ENCODE measurements around the gene CYP46A1. TPM values are rescaled to one million over a fixed set of nuclear protein-coding genes. Genes with fewer than 3 reads are reported as not detected.

CYP46A1 gene
- total RNA-seq, 1 donor from 2014 or later: 2.3 TPM

DNA sequence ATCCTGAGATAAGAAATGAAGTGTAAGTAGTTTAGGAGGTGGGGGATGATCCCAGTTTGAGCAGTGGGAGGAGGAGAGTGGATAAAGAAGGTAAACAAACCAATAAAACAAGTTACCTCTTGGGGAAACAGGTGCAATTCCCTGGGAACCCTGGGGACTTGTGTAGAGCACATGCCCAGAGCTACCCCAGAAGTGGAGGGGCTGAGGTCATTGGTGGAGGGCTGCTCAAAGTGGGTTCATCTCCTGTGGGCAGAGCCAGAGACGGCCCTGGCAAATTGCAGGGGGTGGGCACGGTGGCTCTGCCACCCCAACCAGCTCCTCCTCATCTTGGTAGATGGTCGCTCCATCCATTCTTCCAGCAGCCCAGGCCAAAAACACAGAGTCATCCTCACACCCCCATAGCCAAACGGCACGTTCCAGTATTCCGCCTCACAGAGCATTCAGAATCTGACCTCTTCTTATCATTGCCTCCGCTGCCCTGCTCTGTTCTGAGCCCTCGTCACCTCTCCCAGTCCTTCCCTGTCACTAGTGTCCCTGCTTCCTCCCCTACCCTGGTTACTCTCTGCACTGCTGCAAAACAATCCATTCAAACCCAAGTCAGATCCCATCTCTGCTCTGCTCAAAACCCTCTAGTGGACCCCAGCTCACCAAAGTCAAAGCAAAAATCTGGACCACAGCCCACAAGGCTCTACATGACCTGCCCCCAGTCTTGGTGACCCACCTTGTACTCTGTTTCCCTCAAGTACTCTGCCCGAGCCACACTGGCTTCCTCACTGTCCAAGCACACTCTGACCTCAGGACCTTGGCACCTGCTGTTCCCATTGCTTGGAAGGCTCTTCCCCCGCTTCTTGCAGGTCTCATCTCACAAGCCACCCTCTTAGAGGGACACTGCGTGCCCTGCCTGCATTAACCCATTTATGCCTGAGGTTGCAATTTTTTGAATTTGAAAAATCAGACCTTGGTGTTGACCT is 5.5 kb downstream of the CYP46A1 start:
- DNase-seq: no peak

DNA sequence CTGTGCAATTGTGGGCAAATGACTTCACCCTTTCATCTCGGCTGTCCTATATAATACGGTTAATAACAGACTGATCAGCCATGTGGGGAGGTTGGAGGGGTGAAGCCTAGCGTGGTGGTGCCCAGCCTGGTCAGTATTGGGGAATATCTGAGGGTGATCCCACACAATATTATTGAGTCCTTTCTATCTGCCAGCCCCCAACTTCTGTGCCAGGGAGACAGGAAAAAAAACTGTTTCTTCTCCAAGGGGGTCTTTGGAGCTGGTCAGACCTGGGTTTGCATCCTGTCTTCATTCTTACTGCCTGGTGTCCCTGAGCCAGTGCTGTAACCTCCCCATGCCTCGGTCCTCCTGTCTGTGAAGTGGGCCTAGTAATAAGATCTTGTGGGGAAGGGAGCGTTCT is 6.5 kb downstream of the CYP46A1 start:
- no peak for DNase-seq

DNA sequence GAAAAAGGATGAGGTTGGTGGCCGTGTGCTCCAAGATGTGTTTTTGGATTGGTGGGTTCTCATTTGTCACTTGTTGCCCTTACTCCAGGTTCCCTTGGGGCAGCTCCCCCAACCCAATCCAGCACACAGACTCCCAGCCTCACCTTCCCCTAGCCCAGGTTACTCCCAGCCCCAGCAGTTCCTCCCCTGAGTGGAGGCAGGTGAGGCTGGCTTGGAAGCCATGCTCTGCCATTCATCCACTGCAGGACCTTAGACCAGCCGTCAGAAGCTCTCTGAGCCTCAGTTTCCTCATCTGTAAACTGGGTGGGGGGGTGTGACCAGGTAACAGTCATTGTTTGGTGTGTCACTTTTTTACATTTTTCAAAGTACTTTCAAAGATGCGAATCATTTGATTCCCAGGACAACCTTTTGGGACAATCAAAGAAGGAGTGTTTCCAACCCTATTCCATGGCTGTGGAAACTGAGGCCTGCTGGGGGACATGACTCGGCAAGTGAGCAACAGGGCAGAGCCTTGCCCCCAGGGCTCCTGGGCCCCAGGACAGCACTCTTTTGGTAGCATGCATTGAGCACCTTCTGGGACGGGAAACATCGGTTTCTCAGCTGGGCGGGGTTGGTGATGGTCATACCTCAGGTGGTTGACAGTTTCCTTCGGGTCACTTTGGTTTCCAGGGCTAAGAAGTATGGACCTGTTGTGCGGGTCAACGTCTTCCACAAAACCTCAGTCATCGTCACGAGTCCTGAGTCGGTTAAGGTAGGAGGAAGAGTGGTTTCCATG is 7.2 kb downstream of the CYP46A1 start:
- no peak for DNase-seq

DNA sequence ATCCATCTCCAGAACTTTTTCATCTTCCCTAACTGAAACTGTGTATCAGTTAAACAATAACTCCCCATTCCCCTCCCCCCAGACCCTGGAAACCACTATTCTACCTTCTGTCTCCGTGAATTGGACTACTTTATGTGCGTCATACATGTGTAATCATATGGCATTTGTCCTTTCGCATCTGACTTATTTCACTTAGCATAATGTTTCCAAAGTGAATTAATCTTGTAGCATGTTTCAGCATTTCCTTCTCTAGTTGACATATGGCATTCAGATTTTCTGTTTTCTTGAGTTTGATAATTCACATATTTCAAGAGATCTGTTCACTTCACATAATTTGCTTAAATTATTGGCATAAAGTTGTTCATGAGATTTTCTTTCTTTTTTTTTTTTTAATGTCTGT is 9.8 kb downstream of the CYP46A1 start:
- DNase-seq: no peak

DNA sequence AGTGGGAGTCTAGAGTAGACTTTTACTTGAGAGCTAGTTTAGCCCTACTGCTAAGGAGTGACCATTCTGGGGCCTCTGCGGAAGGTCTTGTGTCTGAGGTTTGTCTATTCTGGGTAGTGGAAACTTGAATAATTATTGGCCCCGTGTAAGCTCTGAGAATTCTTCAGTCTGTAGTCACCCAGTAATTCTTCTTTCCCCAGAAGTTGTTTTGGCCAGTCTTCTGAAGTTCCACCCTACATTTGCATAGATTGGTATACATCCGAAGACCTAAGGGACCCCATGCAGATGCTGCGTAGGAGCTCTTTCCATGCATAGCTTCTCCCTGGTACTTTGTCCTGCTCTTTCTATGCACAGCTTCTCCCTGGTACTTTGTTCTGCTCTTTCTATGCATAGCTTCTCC is 12.8 kb downstream of the CYP46A1 start:
- no peak for DNase-seq

DNA sequence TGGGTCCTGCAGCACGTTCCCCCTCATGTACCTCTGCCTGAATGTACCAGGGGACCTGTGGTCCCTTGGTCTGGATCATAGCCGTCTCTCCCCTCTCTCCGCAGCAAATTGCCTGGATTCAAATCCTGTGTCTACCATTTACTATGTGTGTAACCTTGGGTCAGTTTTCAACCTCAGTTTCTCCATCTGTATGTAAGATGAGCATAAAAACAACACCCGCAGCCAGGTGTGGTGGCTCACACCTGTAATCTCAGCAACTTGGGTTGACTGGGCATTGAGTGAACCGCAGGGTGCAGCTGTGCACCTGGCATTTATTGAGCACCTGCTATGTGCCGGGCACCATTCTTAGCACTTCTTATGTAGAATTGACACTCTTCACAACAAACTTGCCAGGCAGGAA is 14.1 kb downstream of the CYP46A1 start:
- no peak for DNase-seq

DNA sequence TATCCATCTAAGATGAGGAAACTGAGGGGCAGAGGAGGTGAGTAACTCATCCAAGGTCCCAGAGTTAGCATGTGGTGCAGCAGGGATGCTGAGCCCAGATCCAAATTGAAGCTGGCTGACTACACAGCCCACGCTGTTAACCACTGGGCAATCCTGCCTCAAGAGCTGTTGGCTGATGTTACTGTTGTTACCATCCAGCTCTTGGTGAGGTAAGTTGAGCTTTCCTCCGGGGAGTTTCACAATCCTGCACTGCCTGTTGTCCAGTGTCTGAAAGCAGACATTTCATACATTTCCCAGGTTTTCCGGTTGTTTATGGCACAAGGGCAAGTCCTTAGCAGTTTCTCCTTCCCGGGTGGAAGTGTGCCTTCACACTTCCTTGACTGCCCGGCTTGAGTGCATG is 14.5 kb downstream of the CYP46A1 start:
- no peak for DNase-seq

DNA sequence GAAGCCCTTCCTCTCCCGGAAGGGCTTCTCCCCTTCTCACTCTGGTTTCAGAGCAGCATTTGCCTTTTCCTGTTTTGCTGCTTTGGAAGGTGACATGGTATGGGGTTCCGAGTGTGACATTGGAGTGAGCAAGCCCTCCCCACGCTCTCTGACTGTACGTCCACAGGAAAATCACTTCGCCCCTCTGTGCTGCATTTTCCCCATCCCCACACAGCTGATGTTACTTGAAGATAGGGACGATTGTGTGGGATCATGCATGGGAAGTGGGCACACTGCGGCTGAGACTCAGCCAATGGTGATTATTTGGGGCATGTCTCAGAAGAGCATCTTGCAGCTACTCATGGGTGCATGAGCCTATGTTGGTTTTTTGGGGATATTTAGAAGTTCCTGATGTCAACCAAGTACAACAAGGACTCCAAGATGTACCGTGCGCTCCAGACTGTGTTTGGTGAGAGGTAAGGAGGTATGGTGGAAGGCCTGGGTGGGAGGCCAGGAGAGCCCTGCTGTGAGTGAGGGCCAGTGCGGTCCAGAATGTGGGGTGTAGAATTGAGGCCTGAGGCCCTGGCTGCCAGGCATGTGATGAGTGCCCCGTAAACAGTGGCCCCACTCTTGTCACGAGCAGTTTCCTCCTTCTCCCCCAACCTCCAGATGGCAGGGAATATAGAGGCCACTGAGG is 15.1 kb downstream of the CYP46A1 start:
- no peak for DNase-seq

DNA sequence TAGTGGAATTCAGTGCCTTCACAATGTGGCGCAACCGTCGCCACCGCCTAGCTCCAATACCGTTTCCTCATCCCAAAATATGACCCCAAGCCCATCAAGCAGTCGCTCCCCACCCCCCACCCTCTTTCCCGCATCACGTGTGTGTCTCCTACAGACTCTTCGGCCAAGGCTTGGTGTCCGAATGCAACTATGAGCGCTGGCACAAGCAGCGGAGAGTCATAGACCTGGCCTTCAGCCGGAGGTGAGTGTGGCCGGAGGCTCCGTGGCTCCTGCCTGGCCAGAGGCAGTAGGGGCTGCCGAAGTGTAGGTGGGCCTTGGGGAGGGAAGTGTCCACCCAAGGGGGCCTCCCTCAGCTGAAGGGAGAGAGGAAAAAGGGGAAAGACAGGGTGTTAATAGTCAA is 15.8 kb downstream of the CYP46A1 start:
- no peak for DNase-seq

DNA sequence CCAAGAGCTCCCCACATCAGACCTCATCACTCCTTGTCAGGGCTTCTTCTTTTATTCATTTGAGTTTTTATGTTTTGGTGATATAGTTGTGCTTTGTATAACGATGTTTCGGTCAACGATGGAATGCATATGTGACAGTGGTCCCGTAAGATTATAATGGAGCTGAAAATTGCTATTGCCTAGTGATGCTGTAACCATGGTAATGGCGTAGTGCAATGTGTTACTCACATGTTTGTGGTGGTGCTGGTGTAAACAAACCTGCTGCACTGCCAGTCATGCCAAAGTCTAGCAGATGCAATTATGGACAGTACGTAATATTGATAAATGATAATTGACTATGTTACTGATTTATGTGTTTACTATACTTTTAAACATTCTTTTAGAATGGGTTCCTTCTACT is 16.3 kb downstream of the CYP46A1 start:
- DNase-seq: no peak

DNA sequence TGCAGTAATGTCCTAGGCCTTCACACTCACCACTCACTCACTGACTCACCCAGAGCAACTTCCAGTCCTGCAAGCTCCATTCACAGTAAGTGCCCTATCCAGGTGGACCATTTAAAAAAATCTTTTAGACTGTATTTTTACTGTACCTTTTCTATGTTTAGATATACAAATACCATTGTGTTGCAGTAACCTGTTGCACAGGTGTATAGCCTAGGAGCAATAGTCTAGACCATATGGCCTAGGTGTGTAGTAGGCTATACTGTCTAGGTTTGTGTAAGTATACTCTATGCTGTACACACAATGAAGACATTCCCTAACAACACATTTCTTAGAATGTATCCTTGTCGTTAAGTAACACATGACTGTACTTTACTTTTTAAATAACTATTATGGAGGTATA is 17.2 kb downstream of the CYP46A1 start:
- no peak for DNase-seq

DNA sequence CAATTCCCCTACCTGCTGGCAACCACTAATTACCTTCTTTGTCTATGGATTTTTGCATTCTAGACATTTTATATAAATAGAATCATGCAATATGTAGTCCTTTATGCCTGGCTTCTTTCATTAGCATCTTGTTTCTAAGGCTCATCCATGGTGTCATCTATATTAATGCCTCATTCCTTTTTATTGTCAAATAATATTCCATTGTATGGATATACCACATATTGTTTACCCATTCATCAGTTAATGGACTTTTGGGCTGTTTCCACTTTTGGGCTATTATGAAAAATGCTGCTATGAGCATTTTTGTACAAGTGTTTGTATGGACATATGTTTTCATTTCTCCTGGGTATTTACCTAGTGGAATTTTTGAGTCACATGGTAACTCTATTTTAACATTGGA is 18.0 kb downstream of the CYP46A1 start:
- DNase-seq: no peak

DNA sequence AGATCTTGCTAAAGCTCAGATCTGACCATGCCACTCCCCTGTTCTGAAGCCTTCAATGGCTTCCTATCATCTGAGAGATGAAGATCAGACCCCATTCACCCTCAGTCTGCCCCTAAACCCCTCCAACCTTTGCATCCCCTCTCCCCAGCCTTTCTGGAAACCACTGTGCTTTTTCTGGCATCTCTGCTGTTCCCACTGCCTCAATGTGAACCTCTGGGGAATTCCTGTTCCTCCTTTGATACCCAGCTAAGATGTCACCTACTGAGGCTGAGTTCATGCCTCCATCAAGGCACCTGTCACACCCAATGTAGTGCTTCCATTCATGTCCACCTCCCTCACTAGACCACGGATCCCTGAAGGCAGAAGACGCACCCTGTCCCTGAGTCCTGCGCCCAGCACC is 19.3 kb downstream of the CYP46A1 start:
- DNase-seq: no peak

DNA sequence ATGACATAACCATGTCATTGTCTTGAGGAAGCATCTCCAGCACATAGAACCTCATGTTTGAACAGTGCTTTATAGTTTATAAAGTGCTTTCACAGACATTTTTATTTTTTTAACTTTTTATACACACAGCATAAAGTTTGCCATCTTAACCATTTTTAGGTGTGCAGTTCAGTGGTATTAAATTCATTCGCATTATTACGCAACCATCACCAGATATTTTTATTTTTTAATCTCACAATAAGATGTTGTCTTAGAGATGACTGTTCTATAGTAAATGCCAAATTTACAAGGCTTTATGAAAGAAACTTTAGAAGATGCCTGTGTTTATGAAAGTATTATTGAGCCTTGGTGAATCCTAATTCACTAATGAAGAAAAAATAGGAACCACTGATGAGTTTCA is 19.9 kb downstream of the CYP46A1 start:
- DNase-seq: no peak

DNA sequence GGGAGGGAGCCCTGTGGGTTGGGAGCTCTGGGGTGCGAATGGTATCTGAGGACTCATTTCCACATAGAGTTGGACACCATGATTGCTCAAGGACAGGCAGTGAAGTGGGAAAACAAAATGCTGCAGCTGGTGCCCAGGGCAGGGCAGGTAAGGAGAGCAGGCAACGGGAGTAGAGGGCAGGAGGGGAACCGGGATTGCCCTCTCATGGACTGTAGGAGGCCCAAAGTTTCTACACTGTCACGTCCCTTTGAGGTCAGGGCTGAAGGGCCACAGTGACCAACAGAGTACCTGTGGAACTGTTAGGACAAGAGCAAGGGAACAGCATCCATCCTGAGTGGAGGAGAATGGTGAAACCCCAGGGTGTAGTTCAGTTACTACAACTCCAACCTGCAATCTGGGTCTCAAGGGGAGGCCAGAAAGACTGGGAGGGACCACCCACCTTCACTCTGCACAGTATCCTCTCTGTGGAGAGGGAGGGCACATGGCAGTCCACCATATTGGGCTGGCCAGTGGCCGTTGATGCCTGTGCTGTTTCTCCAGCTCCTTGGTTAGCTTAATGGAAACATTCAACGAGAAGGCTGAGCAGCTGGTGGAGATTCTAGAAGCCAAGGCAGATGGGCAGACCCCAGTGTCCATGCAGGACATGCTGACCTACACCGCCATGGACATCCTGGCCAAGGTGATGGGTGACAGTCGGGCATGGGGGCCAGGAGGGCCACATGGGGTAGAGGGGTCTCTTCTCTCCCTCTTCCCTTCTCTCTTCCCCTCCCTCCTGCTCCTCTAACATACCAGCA is 22.2 kb downstream of the CYP46A1 start:
- DNase-seq: no peak

DNA sequence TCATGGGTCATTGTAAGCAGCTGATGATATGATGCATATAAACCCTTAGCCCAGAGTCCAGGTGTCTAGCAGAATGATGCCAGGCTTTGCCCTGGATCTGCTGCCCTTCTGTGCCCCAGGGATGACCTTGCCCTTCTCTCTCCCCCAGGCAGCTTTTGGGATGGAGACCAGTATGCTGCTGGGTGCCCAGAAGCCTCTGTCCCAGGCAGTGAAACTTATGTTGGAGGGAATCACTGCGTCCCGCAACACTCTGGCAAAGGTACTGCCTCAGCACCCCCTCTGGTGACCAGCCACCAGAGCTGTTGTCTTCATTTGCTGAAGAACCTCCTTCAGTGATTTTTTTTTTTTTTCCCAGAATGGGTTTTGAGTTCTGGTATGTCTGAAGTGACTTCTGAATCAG is 23.3 kb downstream of the CYP46A1 start:
- no peak for DNase-seq

DNA sequence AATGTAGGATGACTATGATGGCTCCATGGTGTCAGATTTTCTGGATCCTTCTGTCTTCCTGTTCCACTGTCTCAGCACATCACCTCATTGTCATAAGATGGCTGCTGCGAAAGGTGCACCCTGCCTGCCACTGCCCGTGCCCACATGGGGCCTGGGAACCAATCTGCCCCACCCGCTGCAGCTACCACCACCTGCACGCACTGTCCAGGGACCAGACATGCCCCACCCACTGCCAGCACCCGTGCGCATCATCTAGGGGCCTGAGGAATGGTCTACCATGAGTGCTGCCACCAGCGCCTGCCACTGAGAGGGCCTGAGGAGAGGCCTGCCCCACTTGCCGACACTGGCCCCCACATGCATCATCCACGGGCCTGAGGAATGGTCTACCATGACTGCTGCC is 23.8 kb downstream of the CYP46A1 start:
- DNase-seq: no peak

DNA sequence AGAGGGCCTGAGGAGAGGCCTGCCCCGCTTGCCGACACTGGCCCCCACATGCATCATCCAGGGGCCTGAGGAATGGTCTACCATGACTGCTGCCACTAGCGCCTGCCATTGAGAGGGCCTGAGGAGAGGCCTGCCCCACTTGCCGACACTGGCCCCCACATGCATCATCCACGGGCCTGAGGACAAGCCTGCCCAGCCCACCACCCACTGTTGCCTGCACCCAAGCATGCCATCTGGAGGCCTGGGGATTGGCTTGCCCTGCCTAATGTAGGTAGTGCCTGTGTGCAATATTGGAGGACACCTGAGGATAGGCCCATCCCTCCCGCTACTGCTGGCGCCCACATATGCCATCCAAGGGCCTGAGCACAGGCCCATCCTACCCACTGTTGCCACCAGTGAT is 24.4 kb downstream of the CYP46A1 start:
- no peak for DNase-seq

DNA sequence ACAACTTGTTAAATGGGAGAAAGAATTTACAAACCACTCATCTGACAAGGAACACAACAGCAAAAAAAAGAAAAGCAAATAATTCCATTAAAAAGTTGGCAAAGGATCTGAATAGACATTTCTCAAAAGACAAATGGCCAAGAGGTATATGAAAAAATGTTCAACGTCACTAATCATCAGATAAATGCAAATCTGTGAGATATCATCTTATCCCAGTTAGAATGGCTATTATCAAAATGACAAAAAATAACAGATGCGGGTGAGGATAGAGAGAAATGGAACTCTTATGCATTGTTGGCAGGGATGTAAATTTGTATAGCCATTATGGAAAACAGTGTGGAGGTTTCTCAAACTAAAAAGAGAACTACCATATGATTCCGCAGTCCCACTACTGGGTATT is 29.9 kb downstream of the CYP46A1 start:
- DNase-seq: no peak

DNA sequence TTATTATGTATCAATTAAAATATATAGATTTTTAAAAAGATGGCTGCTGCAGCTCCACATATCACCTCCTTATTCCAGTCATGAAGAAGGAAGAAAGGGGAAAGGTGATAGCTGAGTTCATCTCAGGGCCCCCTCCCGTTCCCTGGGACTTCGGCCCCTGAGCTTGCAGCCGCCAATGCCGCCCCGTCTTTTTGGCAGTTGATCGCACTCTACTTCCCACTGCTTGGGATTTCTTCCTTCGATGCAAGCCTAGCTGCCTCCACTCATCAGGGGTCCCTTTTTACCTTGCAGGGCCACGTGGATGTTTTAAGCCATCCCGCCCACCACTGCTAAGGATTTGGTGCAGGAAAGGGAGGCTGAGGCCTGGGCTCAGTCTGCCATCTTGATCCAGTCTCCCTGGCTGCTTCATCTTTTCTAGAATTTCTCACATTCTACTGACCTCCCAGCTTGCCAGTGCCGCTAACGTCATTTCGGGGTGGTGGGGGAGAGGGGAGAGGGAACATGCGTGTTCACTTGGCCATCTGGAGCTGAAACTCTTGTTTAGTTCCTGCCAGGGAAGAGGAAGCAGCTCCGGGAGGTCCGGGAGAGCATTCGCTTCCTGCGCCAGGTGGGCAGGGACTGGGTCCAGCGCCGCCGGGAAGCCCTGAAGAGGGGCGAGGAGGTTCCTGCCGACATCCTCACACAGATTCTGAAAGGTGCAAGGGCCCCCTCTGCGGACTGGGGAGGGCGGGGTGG is 31.3 kb downstream of the CYP46A1 start:
- no peak for DNase-seq

DNA sequence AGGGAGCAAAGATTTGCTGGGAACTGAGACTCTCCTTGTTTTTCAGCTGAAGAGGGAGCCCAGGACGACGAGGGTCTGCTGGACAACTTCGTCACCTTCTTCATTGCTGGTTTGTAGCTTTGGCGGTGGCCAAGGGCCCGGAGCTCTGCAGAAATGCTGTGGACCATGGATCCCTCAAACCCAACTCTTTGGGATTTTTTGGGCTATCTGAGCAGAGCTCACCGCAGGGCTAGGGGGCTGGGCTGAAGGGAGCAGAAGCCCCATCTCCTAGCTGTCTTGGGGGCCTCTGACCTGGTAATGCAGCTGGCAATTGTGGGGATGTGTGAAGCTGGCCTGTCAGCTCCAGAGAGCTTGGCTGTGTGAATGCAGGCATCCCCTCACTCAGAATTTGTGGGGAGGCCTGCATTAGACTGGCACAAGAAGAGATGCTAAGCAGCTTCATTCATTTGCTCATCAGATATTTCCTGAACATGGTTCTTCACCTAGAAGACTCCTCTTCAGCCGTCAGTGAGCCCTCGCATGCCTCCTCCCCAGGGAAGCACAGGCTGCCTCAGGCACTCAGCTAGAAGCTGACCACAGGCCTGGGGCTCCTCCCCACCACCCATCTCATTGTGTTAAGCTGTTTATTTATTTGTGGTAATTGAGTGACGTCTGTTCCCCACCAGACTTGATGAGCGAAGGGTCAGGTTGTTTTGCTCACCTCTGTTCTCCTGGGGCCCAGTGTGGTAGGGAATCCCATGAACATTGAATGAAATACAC is 32.2 kb downstream of the CYP46A1 start:
- DNase-seq: no peak
